Esophagus muscularis mucosa (tissue), 4 donors: ENCODE data around the gene MYBPC2. TPM values are rescaled to one million over a fixed set of nuclear protein-coding genes. Genes with fewer than 3 reads are reported as not detected.

Experiments used
- DNase-seq: peaks from one replicate; pipeline ENCODE4 v3.0.0-alpha.2; 2017; ENCODE audit errors: extremely low spot score
- H3K27ac ChIP-seq, 4 donors: fragments of 200-600 bp; sonication (generic); replicated peaks in 1 of 4; 1 replicate in 3 of 4; 2 replicates in 1 of 4; pipeline ENCODE4 v1.5.1; 2016 to 2019; ENCODE audit warnings: mild to moderate bottlenecking in 1 of 4
- H3K27me3 ChIP-seq, 4 donors: fragments of 200-600 bp; sonication (generic); one replicate each; pipeline versions ENCODE4 v1.5.1 to v1.6.0; 2016 to 2019
- H3K36me3 ChIP-seq, 4 donors: fragments of 200-600 bp; sonication (generic); one replicate each; pipeline ENCODE4 v1.5.1; 2016 to 2019
- H3K4me1 ChIP-seq, 4 donors: fragments of 200-600 bp; sonication (generic); one replicate each; pipeline ENCODE4 v1.5.1; 2016 to 2019
- H3K4me3 ChIP-seq, 4 donors: fragments of 200-600 bp; sonication (generic); 1 replicate in 2 of 4; 2 replicates in 2 of 4; pipeline ENCODE4 v1.5.1; 2016 to 2019; ENCODE audit warnings: mild to moderate bottlenecking in 4 of 4, moderate library complexity in 1 of 4
- H3K9me3 ChIP-seq, 4 donors: fragments of 200-600 bp; sonication (generic); 1 replicate in 3 of 4; 2 replicates in 1 of 4; pipeline ENCODE4 v1.5.1; 2016 to 2019
- CTCF ChIP-seq, 3 experiments: fragments of 200-600 bp in 2 of 3; fragments of 450-650 bp in 1 of 3; sonication (generic) in 2 of 3; IDR thresholded peaks; one replicate each; pipeline ENCODE4 v1.5.1; 2017 to 2019; ENCODE audit warnings: antibody characterized with exemption in 3 of 3, mild to moderate bottlenecking in 2 of 3, moderate library complexity in 1 of 3
- EP300 ChIP-seq: sonication (generic); formaldehyde crosslinking; IDR thresholded peaks from one replicate; pipeline ENCODE4 v1.6.1; 2017; ENCODE audit warnings: antibody characterized with exemption
- POLR2A ChIP-seq: fragments of 450-650 bp; IDR thresholded peaks from one replicate; pipeline ENCODE4 v1.6.1; 2017; ENCODE audit warnings: antibody characterized with exemption, moderate library complexity, mild to moderate bottlenecking, low read depth
- POLR2AphosphoS5 ChIP-seq, 2 donors: sonication (generic); formaldehyde crosslinking; IDR thresholded peaks; one replicate each; pipeline ENCODE4 v1.6.1; 2017; ENCODE audit warnings: antibody characterized with exemption in 2 of 2
- WGBS: methylation state at CpG from one replicate; pipeline ENCODE4 v1.1.5; 2018; 5-methylcytosine and 5-hydroxymethylcytosine counted together
- intact Hi-C: fragments of 100-400 bp; cut with DNase I; formaldehyde crosslinking; loops from one replicate; pipeline ENCODE4 v1.15.1; 2023
- total RNA-seq, 4 donors: library from RNA; depleted of rRNA; stranded (reverse); fragments of >200 nt; gene quantifications; one replicate each; pipeline versions ENCODE4 v1.1.0 to v1.2.1, GENCODE V29; 2016

MYBPC2 gene
- total RNA-seq, 4 donors from 2014 or later, result not detected

DNA sequence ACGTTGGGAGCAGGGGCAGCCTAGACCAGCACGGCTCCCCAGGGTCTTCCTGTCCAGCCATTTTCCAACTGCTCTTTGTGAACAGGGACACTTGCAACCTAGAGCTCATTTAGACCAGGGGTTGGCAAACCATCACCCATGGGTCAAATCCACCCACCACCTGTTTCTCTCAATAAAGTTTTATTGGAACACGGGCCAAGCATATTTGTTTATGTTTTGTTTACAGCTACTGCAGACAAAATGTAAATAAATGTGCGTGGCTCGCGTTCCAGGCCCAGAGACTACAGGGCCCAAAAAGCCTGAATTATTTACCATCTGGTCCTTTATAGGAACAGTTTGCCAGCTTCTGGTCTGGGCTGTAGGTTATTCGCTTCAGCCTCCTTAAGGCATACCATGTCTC, 30.3 kb downstream of the MYBPC2 start:
- Histone ChIP-seq H3K27ac (no peak overlapping the region), H3K27me3 (peaks cover 0 to 85% (median 16%) of the 10 kb centered on the region in 4 donors), H3K36me3 (no peaks in the 10 kb centered on the region), H3K9me3 (no peaks in the 10 kb centered on the region), H3K4me1 (no peaks in the 10 kb centered on the region), H3K4me3 (no peak overlapping the region)
- 93% methylated on average over 6 of the region's 7 CpGs for WGBS
- no peak for DNase-seq
- intact Hi-C loops, result no loop called here
- TF ChIP-seq POLR2A, result no peak
- no peak for TF ChIP-seq CTCF (IDR thresholded peaks at IDR 0.05)
- TF ChIP-seq EP300, result no peak
- TF ChIP-seq POLR2AphosphoS5 (IDR thresholded peaks at IDR 0.05), result no peak

GRCh38 chr19:50464348-50464747, 31.7 kb downstream of the MYBPC2 start:
- Histone ChIP-seq H3K27ac (no peak overlapping the region), H3K4me3 (no peak overlapping the region), H3K36me3 (no peaks in the 10 kb centered on the region), H3K4me1 (no peaks in the 10 kb centered on the region), H3K27me3 (peaks cover 0 to 79% (median 6%) of the 10 kb centered on the region in 4 donors), H3K9me3 (no peaks in the 10 kb centered on the region)
- no peak for DNase-seq
- TF ChIP-seq POLR2AphosphoS5 (IDR thresholded peaks at IDR 0.05) (no peak), EP300 (no peak), POLR2A (no peak), CTCF (IDR thresholded peaks at IDR 0.05) (no peak)
- WGBS, result 48% methylated on average over 4 of the region's 19 CpGs
- intact Hi-C loops, result no loop called here

GRCh38 chr19:50465000-50465399, 32.3 kb downstream of the MYBPC2 start:
- 95% methylated on average over 12 of the region's 13 CpGs for WGBS
- TF ChIP-seq POLR2A (no peak), EP300 (no peak), CTCF (IDR thresholded peaks at IDR 0.05) (no peak), POLR2AphosphoS5 (IDR thresholded peaks at IDR 0.05) (no peak)
- intact Hi-C loops, result no loop called here
- Histone ChIP-seq H3K36me3 (no peaks in the 10 kb centered on the region), H3K27me3 (peaks cover 0 to 79% (median 4%) of the 10 kb centered on the region in 4 donors), H3K9me3 (no peaks in the 10 kb centered on the region), H3K4me3 (no peak overlapping the region), H3K4me1 (no peaks in the 10 kb centered on the region), H3K27ac (no peak overlapping the region)
- no peak for DNase-seq

DNA sequence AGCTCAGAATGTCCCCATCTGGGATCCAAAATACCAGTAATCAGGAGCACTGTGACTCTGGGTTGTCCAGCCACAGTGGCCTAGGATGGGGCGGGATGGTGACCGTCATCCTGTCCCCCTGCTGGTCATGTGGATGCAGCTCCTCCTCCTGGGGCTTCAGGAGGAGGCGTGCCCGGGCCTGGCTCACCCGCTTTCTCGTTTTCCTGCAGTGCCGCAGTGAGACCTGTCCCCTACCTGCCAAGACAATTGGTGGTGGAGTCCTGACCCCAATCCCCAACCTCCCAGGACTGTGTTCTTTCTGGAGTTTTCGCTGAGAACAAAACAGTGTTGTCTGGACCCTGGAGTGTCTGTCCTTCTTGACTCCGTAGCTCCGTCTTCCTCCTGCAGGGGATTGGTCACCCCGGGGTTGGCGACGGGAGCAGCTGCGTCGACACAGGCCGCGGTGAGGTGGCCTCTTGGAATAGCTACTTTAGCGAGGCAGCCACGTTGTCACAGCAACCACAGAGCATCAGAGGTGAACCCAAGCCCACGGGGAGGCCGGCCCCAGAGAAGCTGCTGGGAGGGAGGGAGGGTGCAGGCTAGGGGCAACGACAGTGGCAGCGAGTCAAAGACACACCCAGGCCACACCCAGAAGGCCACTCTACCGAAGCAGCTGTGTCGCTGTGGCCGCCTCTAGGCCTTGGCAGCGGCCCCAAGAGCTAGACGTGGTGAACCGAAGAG, 33.5 kb downstream of the MYBPC2 start:
- 53% methylated on average over 27 of the region's 29 CpGs for WGBS
- TF ChIP-seq POLR2AphosphoS5 (IDR thresholded peaks at IDR 0.05) (no peak), EP300 (no peak), CTCF (IDR thresholded peaks at IDR 0.05) (peak in 1 of 3 experiments; percentile 10)
- H3K27me3 ChIP-seq, result peaks cover 0 to 69% (median 0%) of the 10 kb centered on the region in 4 donors
- no peaks in the 10 kb centered on the region for H3K9me3 ChIP-seq
- no peak overlapping the region for H3K4me3 ChIP-seq
- no peaks in the 10 kb centered on the region for H3K4me1 ChIP-seq
- DNase-seq, result no peak
- intact Hi-C loops, result no loop called here
- no peaks in the 10 kb centered on the region for H3K36me3 ChIP-seq
- H3K27ac ChIP-seq, result no peak overlapping the region

- Histone ChIP-seq H3K4me3 (no peak overlapping the region), H3K27me3 (peaks cover 0 to 65% (median 0%) of the 10 kb centered on the region in 4 donors), H3K9me3 (no peaks in the 10 kb centered on the region), H3K36me3 (no peaks in the 10 kb centered on the region), H3K4me1 (no peaks in the 10 kb centered on the region), H3K27ac (no peak overlapping the region)
- intact Hi-C loops, result no loop called here
- 82% methylated on average over 11 of the region's 11 CpGs for WGBS
- DNase-seq, result no peak
- no peak for TF ChIP-seq POLR2AphosphoS5 (IDR thresholded peaks at IDR 0.05)
- TF ChIP-seq CTCF (IDR thresholded peaks at IDR 0.05), result no peak
- no peak for TF ChIP-seq POLR2A
Measured at GRCh38 chr19:50466706-50467039, 34.0 kb downstream of the MYBPC2 start.
